Stimulated activated CD8-positive, alpha-beta memory T cell treated with anti-CD3 and anti-CD28 coated beads, Interleukin-12 subunit alpha, Interleukin-12 subunit beta, amount 100 ng/mL, for 4 hours (primary cell): ENCODE results near the gene NSG1.
"Not testable (repeated sequence)": the region's sequence is repeated elsewhere in the genome, so short reads cannot be mapped to it uniquely, and the experiment has no call there.

Source experiments
- DNase-seq: peaks from one replicate; pipeline ENCODE4 v3.0.0-alpha.2; 2020; ENCODE audit warnings: low read depth

Gene NSG1

GRCh38 chr4:4416981-4417380, 30.1 kb downstream of the NSG1 start:
- no peak for DNase-seq

DNA sequence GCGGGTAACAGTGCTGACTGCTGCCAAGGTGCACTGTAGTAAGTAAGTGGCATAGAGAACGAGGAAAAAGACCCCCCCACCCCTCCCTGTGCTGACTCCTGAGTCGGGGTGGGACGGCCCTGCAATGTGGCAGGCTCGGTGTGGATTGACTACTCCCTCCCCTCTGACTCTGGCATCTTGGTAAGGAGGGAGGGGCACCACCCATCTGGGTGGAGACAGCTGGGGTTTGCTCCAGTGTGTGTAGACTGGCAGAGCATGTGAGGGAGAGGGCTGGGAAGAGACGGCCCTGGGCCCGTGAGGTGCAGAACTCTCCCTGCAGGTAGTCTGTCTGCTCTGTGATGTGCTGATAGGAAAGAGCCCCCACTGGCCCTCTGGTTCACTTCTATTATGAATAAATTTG, 31.0 kb downstream of the NSG1 start:
- no peak for DNase-seq

GRCh38 chr4:4418676-4419390, 31.9 kb downstream of the NSG1 start:
- DNase-seq: no peak

DNA sequence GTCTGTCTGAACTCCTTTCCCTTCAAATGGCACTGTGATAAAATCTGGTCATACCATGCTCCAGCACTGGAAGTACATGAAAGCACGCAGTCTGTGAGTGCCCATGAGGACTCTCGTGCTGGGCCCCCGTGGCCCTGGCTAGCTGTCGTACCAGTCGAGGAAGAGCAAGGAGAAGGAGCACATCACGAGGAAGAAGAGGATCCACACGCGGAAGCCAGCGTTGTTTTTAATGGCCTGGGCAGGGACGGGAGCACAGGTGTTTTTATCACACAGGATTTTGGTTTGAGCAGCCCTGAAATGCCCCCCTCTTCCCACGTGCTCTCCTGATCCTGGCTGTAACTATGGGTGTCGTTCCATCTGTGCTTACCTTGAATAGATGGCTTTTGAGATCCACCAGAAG, 33.0 kb downstream of the NSG1 start:
- DNase-seq: no peak

DNA sequence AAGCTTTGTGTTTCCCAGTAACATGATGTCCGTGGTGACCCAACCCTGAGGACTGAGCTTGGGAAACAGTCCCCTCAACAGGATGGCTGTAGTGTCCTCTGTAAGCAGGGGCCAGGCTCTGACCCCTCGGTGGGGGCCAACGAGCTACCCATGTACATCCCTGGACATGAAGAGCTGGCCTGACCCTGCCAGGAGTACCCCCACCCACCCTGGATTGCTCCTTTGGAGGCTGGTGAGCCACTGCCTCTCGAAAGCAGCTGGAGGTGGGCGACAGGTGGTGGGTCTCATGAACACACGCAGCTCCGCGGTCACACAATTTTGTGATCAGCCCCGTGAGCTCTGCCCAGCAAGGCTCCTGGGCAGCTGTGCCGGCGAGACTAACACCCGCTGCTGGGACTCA, 33.5 kb downstream of the NSG1 start:
- DNase-seq: no peak

DNA sequence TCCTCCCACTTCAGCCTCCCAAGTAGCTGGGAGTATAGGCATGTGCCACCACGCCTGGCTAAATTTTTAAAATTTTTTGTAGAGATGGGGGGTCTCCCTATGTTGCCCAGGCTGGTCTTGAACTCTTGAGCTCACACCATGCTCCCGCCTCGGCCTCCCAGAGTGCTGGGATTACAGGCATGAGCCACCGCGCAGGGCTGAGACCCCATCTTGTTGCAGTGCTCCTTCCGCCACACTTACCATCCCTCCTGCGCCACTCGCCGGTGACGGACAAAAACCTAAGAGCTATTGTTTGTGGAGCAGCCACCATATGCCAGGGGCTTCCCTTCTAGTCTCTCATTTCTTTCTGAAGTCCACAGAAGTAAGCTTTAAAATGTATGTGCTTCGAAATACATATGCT, 34.5 kb downstream of the NSG1 start:
- DNase-seq: no peak

DNA sequence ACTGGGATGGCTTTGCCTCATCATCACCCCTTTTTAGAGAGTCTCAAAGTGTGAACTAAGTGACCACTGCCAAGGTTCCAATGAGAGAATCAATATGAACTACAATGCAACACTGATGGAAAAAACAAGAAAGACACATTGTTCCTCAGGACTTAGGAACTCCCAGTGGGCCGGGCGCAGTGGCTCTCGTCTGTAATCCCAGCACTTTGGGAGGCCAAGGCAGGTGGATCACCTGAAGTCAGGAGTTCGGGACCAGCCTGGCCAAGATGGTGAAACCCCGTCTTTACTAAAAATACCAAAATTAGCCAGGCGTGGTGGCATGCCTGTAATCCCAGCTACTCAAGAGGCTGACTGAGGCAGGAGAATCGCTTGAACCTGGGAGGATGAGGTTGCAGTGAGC, 35.2 kb downstream of the NSG1 start:
- not testable (repeated sequence) for DNase-seq

- DNase-seq: no peak
These were observed 36.1 kb downstream of the NSG1 start for GRCh38 chr4:4422856-4423499.

GRCh38 chr4:4423706-4424498, 37.0 kb downstream of the NSG1 start:
- DNase-seq: no peak

- no peak for DNase-seq
These were observed 37.7 kb downstream of the NSG1 start for GRCh38 chr4:4424499-4425115.

- DNase-seq: no peak
These were observed 38.3 kb downstream of the NSG1 start for GRCh38 chr4:4425119-4425690.

GRCh38 chr4:4425696-4426095, 38.8 kb downstream of the NSG1 start:
- DNase-seq: no peak

DNA sequence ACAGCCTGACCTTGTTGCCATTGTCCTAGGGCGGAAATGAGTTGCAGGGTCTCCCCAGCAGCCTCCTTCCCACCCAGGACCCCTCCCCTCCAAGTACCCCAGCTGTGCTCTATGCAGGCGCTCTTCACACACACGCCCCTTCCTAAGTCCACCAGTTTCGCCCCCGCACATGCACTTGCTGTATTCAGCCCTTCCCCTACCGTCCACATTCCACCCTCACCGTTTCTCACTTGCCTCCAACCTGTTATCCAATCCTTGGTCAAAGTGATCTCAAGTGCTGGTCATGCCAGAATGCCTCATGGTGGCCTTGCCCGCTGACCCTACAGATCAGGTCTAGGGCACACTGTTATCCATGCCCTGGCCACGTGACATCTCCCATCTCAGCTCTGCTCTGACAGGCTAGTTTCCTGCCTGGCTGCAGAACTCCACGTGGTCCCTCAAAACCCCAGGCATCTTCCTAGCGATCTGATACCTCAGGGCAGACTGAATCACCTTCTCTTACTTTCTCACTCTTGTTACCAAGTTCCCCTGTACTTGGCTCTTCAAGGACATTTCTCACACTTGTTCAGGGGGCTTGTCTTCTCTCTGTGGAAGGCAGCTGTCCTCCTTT, 39.7 kb downstream of the NSG1 start:
- no peak for DNase-seq

DNA sequence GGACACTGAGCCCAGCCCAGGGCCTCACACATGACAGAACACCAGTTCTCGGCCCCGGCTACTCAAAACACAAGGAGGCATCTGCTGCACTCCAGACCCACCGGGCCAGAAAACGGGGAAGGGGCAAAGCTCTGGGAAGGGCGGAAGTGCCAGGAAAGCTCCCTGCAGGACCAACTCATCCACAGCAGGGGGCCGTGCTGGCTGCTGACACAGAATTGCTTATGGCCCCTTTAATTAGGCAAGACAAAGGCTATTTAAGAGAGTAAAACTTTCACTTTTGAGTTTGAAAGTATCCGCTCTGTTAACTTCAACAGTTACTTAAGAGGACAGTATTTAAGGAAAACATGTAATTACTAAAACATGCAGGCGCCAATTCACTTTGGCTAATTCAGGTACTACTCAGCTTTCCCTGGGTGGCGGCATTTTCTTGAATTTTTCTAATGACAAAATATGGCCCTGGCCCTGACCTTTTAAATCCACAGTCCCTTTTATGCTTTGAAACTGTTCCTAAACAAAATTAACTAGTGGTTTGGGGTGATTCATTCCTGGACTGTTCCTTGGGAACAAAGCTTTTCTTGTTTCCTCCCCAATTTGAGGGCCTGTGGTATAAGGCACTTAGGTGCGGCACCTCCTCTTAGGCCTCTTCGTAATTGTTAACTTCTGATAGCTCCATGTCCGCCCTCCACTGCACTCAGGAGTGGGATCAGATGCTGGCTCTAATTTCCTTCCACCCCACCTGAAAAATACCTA, 40.4 kb downstream of the NSG1 start:
- DNase-seq: no peak

DNA sequence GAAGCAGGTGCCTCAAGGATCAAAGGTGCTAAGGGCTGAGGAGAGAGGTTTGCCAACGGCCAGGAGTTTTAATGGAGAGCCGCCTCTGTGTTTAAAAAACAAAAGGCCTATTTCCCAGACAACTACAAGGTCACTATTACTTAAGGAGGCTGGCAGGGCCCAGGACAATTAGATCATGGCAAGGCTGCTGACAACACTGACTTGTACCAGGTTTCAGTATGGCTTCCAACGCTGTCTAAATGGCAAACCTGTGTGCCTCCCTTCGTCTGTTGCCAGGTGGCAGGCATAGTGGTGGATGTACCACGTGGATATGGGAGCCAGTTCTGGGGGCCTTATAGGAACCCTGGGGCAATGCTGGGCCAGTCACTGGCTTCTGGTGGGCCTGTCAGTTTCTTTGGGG, 41.0 kb downstream of the NSG1 start:
- no peak for DNase-seq

DNA sequence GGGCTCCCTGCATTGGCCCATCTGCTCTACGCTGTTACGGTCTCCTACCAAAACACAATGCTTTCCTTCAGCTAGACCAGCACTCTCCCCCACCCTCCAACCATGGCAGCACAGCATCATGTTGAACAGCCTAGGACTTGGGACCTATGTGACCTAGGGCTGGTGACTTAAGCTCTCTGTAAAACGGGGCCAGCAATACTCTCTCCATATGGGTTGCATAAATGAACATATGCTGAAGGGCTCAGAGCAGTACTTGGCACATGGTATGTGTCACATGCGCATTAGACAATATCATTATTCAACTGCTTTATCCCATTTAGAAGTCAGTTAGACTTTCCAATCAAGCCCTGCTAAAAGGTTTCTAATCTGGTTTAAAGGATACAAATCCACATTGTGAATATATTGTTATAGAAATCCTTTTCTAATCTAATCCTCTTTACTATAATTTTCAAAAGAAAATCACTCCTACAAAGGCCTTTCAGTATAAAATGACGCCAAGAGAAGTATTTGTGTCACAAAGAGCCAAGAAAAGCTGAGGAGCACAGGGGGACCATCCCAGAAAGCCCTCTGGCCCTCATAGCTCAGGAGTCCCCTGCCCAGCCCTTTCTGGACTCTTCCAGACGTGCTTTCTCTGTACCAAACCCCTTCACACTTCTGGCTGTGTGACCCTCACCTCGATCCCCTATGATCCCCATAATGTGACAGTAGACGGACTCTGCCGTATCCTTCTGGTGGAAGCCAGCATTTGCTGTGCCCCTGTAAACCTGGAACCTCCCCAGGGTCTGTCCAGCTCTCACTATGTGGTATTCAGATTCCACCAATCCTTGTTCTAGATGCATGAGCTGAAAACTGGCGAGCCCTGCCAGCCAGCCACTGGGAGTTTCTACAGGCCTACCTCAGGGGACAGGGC, 42.3 kb downstream of the NSG1 start:
- no peak for DNase-seq

DNA sequence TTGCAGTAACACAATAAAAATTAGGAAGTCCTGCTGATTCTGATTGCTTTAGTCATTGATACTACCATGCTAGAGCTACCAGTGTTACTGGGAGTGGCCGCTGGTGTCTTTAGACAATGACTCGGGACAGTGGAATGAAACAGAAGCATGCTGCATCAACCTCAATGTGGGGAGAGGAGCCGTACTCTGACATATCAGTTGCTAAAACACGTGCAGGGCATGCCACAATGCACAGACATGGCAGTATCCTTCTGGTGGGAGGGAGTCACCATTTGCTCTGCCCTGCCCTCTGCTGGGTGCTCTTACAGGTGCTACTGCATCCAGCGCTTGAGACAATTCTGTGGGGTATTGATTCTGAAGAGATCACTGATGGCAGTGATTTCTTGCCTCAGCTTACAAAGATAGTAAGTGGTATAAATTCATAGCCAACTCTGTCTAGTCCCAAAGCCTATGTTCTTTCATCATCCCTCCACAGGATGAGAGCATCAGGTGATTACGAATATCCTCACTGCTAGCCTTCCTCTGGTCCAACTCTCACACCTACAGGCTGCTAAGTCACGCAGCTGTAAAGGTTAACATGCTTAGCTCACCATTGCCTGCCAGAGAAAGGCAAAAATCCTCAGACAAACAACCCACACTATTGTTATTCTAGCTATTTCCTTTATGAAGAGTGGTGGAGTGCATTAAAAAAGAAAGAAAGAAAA, 43.7 kb downstream of the NSG1 start:
- no peak for DNase-seq

DNA sequence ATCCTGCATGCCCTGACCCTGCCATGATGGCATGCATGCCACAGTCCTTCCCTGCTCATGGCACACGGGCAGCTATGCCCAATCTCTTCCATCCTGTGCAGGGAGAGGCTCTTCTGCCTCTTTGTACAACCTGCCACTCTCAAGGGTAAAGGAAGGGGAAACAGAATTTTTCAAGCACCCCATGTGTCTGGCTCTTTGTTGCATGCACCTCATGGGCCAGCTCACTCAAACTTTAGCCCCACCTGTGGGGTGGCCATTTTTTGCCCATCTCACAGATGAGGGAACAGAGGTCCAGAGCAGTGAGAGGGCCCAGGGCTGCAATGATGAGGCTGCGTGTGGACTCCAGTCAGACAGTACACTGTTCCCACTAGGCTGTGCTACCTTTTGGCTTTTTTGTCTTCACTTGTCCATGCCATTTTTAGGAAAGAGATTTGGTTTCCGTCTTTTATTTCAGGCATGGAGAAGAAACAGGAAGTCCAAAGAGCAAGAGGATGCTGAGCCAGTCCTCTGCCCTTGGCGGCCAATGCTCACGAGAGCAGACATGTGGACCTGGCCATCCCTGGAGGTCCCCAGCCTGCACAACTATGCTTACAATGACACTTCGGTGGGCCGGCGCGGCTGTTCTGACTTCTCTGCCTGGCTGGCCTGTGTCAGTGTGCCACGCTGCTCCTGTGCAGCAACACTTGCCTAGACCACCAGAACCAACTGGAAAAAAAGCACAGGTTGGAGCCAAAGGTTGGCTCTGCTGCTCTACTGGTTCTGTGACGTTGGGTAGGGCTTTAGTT, 45.6 kb downstream of the NSG1 start:
- no peak for DNase-seq

DNA sequence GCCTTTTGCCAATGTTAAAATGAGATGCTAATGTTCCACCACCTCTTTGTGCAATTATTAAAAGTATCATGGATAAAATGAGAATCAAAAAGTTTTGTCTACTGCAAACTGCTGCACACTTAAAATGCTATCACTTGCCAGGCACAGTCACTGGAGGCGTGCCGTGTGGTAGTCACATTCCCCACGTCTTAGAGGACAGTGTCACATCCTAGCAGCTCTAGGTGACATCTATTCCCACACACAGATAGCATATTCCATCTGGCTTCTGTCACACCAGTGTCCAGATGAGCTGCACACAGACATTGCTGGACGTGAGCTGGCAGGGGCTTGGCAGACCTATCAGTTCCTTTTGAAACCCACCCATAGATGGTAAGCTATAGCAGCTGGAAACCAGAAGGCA, 47.0 kb downstream of the NSG1 start:
- DNase-seq: no peak
